Renal cortex interstitium (tissue), 11 donors: Measurements from ENCODE around the gene FNDC3B. TPM values are rescaled to one million over a fixed set of nuclear protein-coding genes. Genes with fewer than 3 reads are reported as not detected.

Experiments
- DNase-seq, 11 donors: peaks; one replicate each; pipeline ENCODE4 v3.0.0-alpha.2; 2013; ENCODE audit warnings: low read depth in 9 of 11, low spot score in 4 of 11; ENCODE audit errors: extremely low read depth in 1 of 11
- polyA plus RNA-seq, 3 donors: library from polyadenylated mRNA; unstranded; fragments of 120-200 nt; gene quantifications; one replicate each; pipeline ENCODE4 v1.2.1, GENCODE V29; 2013; ENCODE audit not compliant: insufficient read length in 3 of 3

Gene FNDC3B
- polyA plus RNA-seq, 3 donors = 55.0 to 61.0 (median 59.9) TPM

- DNase-seq = no peak
Observed at GRCh38 chr3:172166890-172167289, 127.5 kb downstream of the FNDC3B start.

- DNase-seq = no peak
Observed at GRCh38 chr3:172167892-172168648, 128.7 kb downstream of the FNDC3B start.

- DNase-seq = no peak
Observed at GRCh38 chr3:172170073-172170709, 130.8 kb downstream of the FNDC3B start.

- no peak for DNase-seq
Observed at GRCh38 chr3:172170841-172171240, 131.5 kb downstream of the FNDC3B start.

- DNase-seq = no peak
Observed at GRCh38 chr3:172171396-172172075, 132.2 kb downstream of the FNDC3B start.

GRCh38 chr3:172173316-172174254, 134.2 kb downstream of the FNDC3B start:
- no peak for DNase-seq

GRCh38 chr3:172174513-172175253, 135.3 kb downstream of the FNDC3B start:
- DNase-seq = no peak

- no peak for DNase-seq
Observed at GRCh38 chr3:172175254-172175599, 135.8 kb downstream of the FNDC3B start.

- no peak for DNase-seq
Observed at GRCh38 chr3:172176061-172176770, 136.8 kb downstream of the FNDC3B start.

- DNase-seq = no peak
Observed at GRCh38 chr3:172177046-172177445, 137.7 kb downstream of the FNDC3B start.

GRCh38 chr3:172177803-172178316, 138.5 kb downstream of the FNDC3B start:
- DNase-seq = no peak

- DNase-seq = no peak
Observed at GRCh38 chr3:172179680-172180399, 140.5 kb downstream of the FNDC3B start.

- DNase-seq = no peak
Observed at GRCh38 chr3:172180473-172180872, 141.1 kb downstream of the FNDC3B start.

GRCh38 chr3:172181932-172182586, 142.7 kb downstream of the FNDC3B start:
- no peak for DNase-seq

- no peak for DNase-seq
Observed at GRCh38 chr3:172182797-172183196, 143.4 kb downstream of the FNDC3B start.

- no peak for DNase-seq
Observed at GRCh38 chr3:172184106-172184822, 144.9 kb downstream of the FNDC3B start.
